HL-60 (cell line): ENCODE data around the gene STS.

Experiments
- CTCF ChIP-seq: IDR thresholded peaks from one replicate; pipeline ENCODE4 v1.5.1; 2011; ENCODE audit warnings: low read length, control low read depth, inconsistent platforms; ENCODE audit not compliant: insufficient read depth
- GABPA ChIP-seq: IDR thresholded peaks from 2 replicates; pipeline ENCODE4 v1.6.1; 2012; ENCODE audit warnings: low read depth
- POLR2AphosphoS5 ChIP-seq: IDR thresholded peaks from 2 replicates; pipeline ENCODE4 v1.6.1; 2012; ENCODE audit warnings: low read depth
- REST ChIP-seq: IDR thresholded peaks from 2 replicates; pipeline ENCODE4 v1.6.1; 2012; ENCODE audit warnings: low read depth; ENCODE audit not compliant: insufficient replicate concordance

DNA sequence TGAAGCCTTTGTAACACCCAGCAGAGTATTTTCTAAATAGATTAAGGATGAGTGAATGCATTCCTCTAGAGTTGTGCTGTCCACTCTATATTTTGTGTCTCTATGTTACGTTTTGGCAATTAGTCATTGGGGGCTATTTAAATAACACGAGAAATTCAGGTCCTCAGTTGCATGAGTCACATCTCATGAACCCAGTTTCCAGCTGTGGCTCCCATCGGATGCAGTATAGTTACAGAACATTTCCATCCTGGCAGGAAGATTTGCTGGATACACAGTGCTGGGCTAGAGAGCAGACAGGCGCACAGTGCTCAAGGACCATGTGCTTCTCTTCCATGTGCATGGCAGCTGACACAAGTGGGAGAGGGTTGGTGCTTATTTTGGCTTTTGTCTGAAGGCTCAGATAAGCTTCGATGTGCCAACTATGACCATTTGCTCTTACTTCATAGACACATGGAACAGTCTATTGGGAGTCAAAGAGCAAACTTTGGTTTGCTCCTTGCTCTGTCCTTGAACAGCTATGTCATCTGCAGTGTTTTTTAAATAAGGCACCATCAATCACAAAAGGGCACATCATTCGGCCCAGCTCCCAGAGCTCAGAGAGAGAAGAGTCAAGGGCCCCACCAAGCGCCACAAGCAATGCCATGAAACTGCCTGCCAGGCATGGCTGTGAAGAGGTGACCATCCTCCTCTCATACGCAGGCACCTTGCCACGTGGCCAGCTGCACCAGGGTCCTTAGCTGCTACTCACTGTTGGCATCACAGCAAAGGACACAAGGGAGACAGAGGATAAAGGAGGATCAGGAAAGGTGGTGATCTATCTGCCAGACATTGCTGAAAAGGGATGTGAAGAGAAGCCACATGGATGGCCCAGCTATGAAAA, 8.1 kb upstream of the STS start:
- TF ChIP-seq CTCF = no peak
- TF ChIP-seq POLR2AphosphoS5 = no peak
- TF ChIP-seq REST = no peak
- no peak for TF ChIP-seq GABPA
